ENCODE results near the gene NOTUM. TPM values are rescaled to one million over a fixed set of nuclear protein-coding genes. Genes with fewer than 3 reads are reported as not detected.

NOTUM gene
- polyA plus RNA-seq, 1 donor, result 2.2 TPM

GRCh38 chr17:81978524-81979298 lies 17.7 kb upstream of the NOTUM start:
- DNase-seq, result no peak

- peak; percentile 87 for DNase-seq
These were observed 16.3 kb upstream of the NOTUM start, which contains the start of gene ASPSCR1 for GRCh38 chr17:81977211-81977808. Gene ASPSCR1, plus strand, starts transcription at chr17:81977629. Its CDS starts 18 bp downstream, at chr17:81977647.

DNA sequence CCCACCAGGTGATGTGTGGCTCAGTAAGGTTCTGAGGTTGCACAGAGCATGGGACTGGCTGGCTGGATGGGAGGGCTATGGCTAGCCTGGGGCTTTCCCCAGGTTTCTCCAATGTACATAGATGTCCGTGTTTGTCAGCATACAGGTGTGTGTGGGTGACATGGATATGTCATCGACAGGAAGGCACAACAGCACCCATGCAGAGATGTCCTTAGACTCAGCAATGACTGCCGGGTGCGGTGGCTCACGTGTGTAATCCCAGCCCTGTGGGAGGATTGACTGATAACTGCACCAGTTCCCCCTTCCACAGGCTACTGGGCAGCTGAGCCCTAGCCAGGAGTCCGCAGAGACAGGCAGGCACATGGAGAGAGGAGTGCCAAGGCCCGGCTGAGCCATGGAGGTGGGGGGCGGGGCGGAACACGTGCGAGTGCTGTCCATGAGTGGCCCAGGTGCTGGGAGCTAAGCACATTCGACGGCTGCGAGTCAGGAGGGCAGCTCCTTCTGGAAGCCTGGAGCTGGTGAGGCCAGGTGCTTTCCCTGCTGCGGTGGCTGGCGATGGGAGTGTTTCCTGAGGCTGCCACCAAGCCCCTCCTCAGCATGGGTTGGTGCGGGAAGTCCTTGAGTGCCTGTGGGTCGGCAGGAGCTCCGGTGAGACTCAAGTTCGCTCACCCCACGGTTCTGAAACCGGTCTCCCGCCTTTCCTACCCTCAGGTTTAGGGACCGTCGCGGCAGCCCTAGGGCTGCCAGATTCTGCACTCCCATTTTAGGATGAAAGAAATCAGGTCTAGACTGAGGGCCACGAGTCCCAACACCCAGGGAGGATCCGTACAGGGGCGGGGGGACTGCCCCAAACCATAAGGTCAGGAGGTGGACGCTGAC lies 15.6 kb upstream of the NOTUM start:
- no peak for DNase-seq

- DNase-seq, result no peak
These were observed 12.4 kb upstream of the NOTUM start for GRCh38 chr17:81973432-81973831.

- no peak for DNase-seq
These were observed 8.1 kb upstream of the NOTUM start for GRCh38 chr17:81968850-81969812.

DNA sequence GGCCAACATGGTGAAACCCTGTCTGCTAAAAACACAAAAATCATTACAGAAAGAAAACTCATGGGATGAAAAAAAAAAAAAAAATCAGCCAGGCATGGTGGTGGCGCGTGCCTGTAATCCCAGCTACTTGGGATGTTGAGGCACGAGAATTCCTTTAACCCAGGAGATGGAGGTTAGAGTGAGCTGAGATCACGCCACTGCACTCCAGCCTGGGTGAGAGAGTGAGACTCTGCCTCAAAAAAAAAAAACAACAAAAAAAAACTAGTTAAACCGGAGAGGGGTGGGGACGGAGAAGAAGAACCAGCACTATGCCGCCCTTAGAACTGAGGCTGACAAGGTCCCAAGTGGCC lies 7.4 kb upstream of the NOTUM start:
- no peak for DNase-seq

DNA sequence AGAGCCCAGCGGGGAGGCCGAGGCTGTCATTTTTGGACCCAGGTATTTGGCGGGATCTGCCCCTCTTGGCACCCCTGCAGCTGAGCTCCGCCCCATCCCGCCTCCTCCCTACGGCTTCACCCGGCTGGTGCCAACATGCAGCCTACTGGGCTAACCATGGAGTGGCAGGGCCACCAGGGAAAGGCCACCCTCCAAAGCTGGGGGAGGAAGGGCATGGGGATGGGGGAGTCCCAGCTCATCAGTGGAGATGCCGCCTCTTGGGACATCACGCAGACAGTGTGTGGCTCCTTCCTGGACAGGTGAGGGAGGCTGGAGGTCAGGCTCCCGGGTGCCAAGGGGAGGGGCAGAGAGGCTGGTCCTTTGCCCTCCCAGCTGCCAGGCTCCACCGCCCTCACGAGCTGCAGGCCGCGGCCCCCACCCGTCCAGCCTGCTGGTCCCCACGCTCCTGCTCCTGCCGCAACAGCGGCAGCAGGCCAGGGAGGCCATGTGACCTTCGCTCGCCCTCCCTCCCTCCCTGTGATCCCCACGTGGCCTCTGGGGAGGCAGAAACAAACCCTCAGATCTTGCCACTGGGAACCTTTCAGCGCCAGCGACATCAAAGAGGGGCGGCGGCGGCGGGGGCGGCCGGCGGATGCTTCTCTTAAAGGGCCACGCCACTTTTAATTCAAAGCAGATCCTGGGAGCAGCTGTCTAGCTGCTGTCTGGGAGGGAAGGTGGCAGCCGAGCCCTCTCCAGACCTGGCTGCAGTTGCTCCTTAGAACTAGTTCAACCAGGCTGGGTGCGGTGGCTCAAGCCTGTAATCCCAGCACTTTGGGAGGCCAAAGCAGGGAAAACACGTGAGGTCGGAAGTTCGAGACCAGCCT lies 6.8 kb upstream of the NOTUM start:
- peak; percentile 68 for DNase-seq

GRCh38 chr17:81967244-81967532 lies 6.2 kb upstream of the NOTUM start:
- no peak for DNase-seq

- DNase-seq, result peak; percentile 66
These were observed 5.6 kb upstream of the NOTUM start for GRCh38 chr17:81966343-81967243.

- no peak for DNase-seq
These were observed 3.3 kb upstream of the NOTUM start for GRCh38 chr17:81964081-81964849.

DNA sequence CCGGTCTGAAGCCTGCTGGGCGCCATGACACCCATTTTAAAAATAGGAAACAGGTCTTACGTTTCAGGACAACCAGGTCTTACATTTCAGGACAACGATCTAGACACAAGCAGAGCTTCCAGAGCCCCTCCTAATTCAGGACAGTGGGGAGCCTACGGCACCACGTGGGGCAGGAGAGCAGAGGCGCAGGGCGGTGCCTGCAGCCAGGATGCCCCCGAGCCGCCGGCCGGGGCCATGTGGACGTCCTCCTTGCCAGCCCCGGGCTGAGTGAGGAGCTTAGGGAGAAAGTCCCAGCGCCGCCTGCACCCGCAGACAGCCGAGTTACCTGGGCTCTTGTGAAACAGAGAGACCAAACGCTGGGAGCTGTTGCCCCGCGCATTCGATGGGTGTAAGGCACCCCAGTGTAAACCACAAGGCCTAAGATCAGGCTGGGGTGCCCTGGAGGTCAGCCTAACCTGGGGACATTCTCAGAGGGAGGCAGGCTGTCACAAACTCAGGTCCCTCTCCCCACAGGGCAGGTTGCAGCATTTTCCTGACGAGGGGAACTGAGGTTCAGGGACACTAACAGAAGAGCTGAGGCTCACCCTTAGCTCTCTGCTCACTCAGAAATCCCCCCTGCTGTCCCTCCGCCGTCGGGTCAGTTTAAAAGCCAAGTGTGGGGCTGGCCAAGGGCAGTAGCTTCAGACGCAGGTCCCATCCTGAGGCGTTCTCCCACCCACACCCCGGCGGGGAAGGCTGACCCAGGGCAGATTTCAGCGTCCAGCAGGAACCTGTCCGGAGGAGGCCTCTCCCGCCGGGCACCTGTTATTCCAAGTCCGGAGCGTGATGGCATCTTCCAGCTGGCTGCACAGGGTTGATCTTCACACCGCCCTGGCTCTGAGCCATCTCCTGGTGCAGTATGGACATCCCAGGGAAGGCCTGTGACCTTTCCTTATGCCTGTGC lies 1.8 kb upstream of the NOTUM start:
- DNase-seq, result no peak

DNA sequence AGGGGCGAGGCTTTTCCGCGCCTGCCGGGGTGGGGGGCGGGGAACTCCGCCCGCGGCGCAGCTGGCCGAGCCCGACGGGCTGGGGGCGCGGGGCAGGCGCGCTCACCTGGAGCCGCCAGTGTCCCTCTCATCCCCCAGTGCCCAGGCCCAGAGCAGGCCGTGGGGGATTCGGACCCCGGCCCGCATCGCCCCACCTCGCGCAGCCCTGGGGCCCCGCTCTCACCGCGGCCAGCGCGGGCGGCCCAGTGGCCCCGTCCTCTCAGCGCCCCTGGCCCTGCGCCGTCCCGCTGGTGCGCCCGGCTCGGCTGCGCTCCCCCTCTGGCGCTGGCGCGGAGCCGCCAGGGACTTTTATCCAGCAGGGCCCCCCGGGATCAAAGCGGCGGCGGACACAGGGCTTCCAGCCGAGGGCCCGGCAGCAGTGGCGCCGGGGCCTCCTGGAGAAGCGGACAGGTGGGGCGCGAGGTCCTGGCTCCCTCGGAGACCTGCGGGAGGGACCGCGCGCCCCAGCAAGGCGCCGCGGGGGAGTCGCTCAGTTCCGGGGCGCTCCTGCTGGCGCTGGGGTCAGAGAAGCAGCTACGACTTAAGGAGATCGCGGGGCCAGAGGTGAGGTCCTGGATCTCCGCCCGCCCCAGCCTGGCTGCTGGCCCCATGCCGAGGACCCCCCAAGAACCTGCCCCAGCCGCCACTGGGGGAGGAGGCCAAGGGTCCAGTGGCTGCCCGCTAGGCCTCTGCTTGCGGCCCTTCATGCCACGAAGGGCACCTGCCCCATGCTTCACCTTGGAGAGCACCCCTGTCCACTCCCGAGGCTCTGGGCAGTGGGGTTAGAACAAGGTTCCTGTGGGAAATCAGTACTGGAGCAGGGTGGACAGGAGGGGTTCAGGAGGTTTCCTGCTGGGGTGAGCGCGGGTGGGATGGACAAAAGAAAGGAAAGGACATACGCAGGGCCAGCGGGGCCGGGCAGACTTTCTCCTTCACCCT lies 823 bp upstream of the NOTUM start:
- no peak for DNase-seq

- no peak for DNase-seq
These were observed 643 bp downstream of the NOTUM start for GRCh38 chr17:81960130-81960958.

GRCh38 chr17:81959362-81960129 lies 1.4 kb downstream of the NOTUM start:
- DNase-seq, result no peak

Data from left kidney (tissue), 2 donors.